ENCODE measurements around the gene SDF4.

Gene SDF4

DNA sequence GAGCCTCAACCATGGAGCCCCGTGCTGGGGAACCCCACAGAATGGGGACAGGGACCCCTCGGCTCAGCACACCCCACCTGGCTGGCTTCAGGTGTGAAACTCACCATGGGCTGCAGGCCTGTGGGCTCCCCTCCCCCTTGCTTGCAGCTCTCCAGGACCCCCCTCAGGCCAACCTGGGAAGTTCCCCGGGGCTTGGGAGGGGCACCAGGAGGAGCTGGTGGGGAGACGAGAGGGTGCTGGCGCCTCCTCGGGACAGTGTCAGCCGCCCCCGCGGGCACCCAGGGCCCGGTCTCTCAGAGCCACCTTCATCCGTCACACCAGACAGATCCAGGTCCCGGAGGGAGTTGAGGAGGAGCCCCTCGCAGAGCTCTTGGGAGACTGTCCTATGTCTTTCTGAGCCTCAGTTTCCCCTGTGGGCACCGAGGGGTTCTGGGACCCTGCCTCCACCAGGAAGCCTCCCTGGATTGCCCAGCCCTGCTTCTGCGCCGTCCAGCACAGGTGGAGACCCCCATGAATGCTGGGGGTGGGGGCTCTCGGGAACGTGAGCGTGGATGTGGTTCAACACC is 24.8 kb downstream of the SDF4 start:
- H3K4me3 ChIP-seq (ENCODE audit: low read depth, low read length) = no peak overlapping the region
- H3K14ac ChIP-seq (ENCODE audit: low read length) = no peak overlapping the region
- no peak overlapping the region for H2BK12ac ChIP-seq (ENCODE audit: low read length)
- no peak overlapping the region for H4K91ac ChIP-seq (ENCODE audit: low read depth, low read length)
- H4K8ac ChIP-seq (ENCODE audit: low read depth, low read length) = no peak overlapping the region
- no peak for DNase-seq
- H4K12ac ChIP-seq (ENCODE audit: low read depth, low read length) = no peak overlapping the region
- H3K4ac ChIP-seq (ENCODE audit: low read depth, low read length) = no peak overlapping the region
- H3K4me2 ChIP-seq (ENCODE audit: low read length) = no peak overlapping the region
- no peak overlapping the region for H2BK120ac ChIP-seq (ENCODE audit: insufficient read depth, low read length, poor library complexity)
- no peaks in the 10 kb centered on the region for H3K79me2 ChIP-seq (ENCODE audit: control insufficient read depth, insufficient read depth, low read length, poor library complexity)
- no peak overlapping the region for H2AFZ ChIP-seq (ENCODE audit: insufficient read depth, low read length, poor library complexity)
- H3K18ac ChIP-seq (ENCODE audit: low read length) = no peak overlapping the region
- no peak overlapping the region for H3K27ac ChIP-seq (ENCODE audit: low read depth, low read length)
- H3K4me1 ChIP-seq (ENCODE audit: control insufficient read depth in 1 of 2, insufficient read depth in 2 of 2, low read length in 2 of 2) = no peaks in the 10 kb centered on the region
- H3K9me3 ChIP-seq (ENCODE audit: insufficient read depth, low read depth, low read length) = peaks cover 1% of the 10 kb centered on the region
- no peak overlapping the region for H3K23ac ChIP-seq (ENCODE audit: low read length)
- H2BK5ac ChIP-seq (ENCODE audit: low read depth, low read length, poor library complexity) = no peak overlapping the region
- peaks cover 11% of the 10 kb centered on the region for H3K27me3 ChIP-seq (ENCODE audit: insufficient read depth, low read length)
- H3K9ac ChIP-seq (ENCODE audit: low read length) = no peak overlapping the region
- H3K79me1 ChIP-seq (ENCODE audit: low read length) = no peaks in the 10 kb centered on the region
- no CpG with 5 or more reads among the region's 19 CpGs for WGBS (ENCODE audit: extremely low coverage, insufficient coverage, insufficient read length)
- no peaks in the 10 kb centered on the region for H3K36me3 ChIP-seq (ENCODE audit: control insufficient read depth in 1 of 2, insufficient read depth in 2 of 2, low read length in 2 of 2)
- H2AK5ac ChIP-seq (ENCODE audit: low read length) = no peak overlapping the region

DNA sequence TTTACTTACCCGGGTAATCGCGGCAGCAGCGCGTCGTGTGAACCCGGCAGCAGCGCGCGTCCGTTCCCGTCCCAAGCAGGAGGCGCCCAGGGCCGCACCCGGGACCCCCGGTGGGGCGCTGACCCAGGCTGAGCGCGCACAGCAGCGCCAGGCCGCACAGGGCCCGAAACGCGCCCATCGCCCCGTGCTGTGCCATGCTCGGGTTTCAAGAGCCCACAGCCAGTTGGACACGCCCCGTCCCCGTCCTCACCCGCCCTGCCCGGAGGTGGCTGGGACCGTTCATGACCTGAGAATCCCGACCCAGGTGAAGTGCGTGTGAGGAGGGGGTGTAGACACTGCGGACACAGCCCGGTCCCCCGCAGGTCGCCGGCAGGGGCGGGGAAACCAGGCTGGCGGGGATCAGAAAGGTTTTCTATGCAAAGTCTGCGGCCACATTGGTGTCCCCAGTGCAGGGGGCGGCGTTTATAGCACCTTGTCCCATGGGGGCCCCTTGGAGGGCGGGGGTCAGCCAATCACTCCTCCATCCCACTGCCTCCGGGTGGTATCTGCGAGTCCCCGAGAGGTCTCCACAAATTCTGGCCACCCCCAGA is 25.3 kb downstream of the SDF4 start, which contains the start of gene TNFRSF18:
Gene TNFRSF18 (minus strand): TSS at position 217 of the 590 bp plus-strand sequence. CDS start 21 bp downstream, at position 196.
- Histone ChIP-seq H2BK120ac (ENCODE audit: insufficient read depth, low read length, poor library complexity) (no peak within 1 kb of the TSS), H3K18ac (ENCODE audit: low read length) (no peak within 1 kb of the TSS), H3K14ac (ENCODE audit: low read length) (no peak within 1 kb of the TSS), H4K8ac (ENCODE audit: low read depth, low read length) (no peak within 1 kb of the TSS), H2AFZ (ENCODE audit: insufficient read depth, low read length, poor library complexity) (no peak within 1 kb of the TSS), H3K4me2 (ENCODE audit: low read length) (no peak within 1 kb of the TSS), H4K91ac (ENCODE audit: low read depth, low read length) (no peak within 1 kb of the TSS), H3K9ac (ENCODE audit: low read length) (no peak within 1 kb of the TSS), H3K4me3 (ENCODE audit: low read depth, low read length) (no peak within 1 kb of the TSS), H3K27me3 (ENCODE audit: insufficient read depth, low read length) (peaks cover 12% of the 10 kb centered on the region), H3K27ac (ENCODE audit: low read depth, low read length) (no peak within 1 kb of the TSS), H2AK5ac (ENCODE audit: low read length) (no peak within 1 kb of the TSS), H2BK12ac (ENCODE audit: low read length) (no peak within 1 kb of the TSS), H4K12ac (ENCODE audit: low read depth, low read length) (no peak within 1 kb of the TSS), H3K9me3 (ENCODE audit: insufficient read depth, low read depth, low read length) (no peaks in the 10 kb centered on the region), H2BK5ac (ENCODE audit: low read depth, low read length, poor library complexity) (no peak within 1 kb of the TSS), H3K23ac (ENCODE audit: low read length) (no peak within 1 kb of the TSS), H3K4me1 (ENCODE audit: control insufficient read depth in 1 of 2, insufficient read depth in 2 of 2, low read length in 2 of 2) (peaks cover 0 to under 1% of the 10 kb centered on the region in 2 experiments), H3K36me3 (ENCODE audit: control insufficient read depth in 1 of 2, insufficient read depth in 2 of 2, low read length in 2 of 2) (no peaks in the 10 kb centered on the region), H3K79me2 (ENCODE audit: control insufficient read depth, insufficient read depth, low read length, poor library complexity) (no peaks in the 10 kb centered on the region), H3K4ac (ENCODE audit: low read depth, low read length) (no peak within 1 kb of the TSS), H3K79me1 (ENCODE audit: low read length) (no peaks in the 10 kb centered on the region)
- WGBS (ENCODE audit: extremely low coverage, insufficient coverage, insufficient read length) = no CpG with 5 or more reads among the region's 49 CpGs
- DNase-seq = peak in 1 of 2 donors; percentile 33

DNA sequence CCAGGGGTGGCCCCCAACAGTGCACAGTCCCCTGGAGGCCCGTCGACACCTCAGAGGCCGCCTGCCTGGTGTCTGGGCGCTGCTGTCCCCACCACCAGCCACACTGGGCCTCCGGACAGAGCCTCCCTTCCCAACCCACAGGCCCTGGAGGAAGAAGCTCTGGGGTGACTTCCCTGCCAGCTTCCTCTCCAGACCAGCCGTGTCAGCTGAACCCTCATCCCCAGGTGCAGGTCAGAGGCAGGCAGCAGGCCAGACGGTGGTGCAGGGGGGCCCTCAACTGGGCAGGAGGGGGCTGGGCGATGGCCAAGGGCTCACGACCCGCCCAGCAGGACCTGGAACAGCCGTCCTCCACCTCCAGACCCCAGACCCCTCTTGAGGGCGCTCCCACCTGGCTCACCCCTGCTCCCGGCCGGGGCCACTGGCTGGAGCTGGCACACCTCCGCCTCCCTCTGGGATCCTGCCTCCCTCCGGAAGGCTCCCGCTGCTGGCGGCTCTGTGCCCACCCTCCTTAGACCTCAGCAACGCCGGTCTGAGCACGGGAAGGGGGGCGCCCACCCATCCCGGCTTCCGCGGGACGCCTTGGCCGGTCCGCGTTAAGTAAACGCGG is 25.9 kb downstream of the SDF4 start:
- no peaks in the 10 kb centered on the region for H3K9me3 ChIP-seq (ENCODE audit: insufficient read depth, low read depth, low read length)
- H3K36me3 ChIP-seq (ENCODE audit: control insufficient read depth in 1 of 2, insufficient read depth in 2 of 2, low read length in 2 of 2) = no peaks in the 10 kb centered on the region
- no peak overlapping the region for H4K12ac ChIP-seq (ENCODE audit: low read depth, low read length)
- H3K79me2 ChIP-seq (ENCODE audit: control insufficient read depth, insufficient read depth, low read length, poor library complexity) = no peaks in the 10 kb centered on the region
- H3K4me3 ChIP-seq (ENCODE audit: low read depth, low read length) = no peak overlapping the region
- H3K79me1 ChIP-seq (ENCODE audit: low read length) = peaks cover 1% of the 10 kb centered on the region
- H2AK5ac ChIP-seq (ENCODE audit: low read length) = no peak overlapping the region
- no peak overlapping the region for H3K27ac ChIP-seq (ENCODE audit: low read depth, low read length)
- no peak overlapping the region for H2AFZ ChIP-seq (ENCODE audit: insufficient read depth, low read length, poor library complexity)
- no CpG with 5 or more reads among the region's 31 CpGs for WGBS (ENCODE audit: extremely low coverage, insufficient coverage, insufficient read length)
- H3K23ac ChIP-seq (ENCODE audit: low read length) = no peak overlapping the region
- no peak overlapping the region for H3K4me2 ChIP-seq (ENCODE audit: low read length)
- no peak overlapping the region for H4K91ac ChIP-seq (ENCODE audit: low read depth, low read length)
- H3K27me3 ChIP-seq (ENCODE audit: insufficient read depth, low read length) = peaks cover 18% of the 10 kb centered on the region
- no peak overlapping the region for H2BK5ac ChIP-seq (ENCODE audit: low read depth, low read length, poor library complexity)
- peaks cover 0 to 3% of the 10 kb centered on the region in 2 experiments for H3K4me1 ChIP-seq (ENCODE audit: control insufficient read depth in 1 of 2, insufficient read depth in 2 of 2, low read length in 2 of 2)
- no peak overlapping the region for H2BK120ac ChIP-seq (ENCODE audit: insufficient read depth, low read length, poor library complexity)
- H3K14ac ChIP-seq (ENCODE audit: low read length) = no peak overlapping the region
- no peak overlapping the region for H4K8ac ChIP-seq (ENCODE audit: low read depth, low read length)
- DNase-seq = no peak
- no peak overlapping the region for H3K4ac ChIP-seq (ENCODE audit: low read depth, low read length)
- no peak overlapping the region for H3K9ac ChIP-seq (ENCODE audit: low read length)
- no peak overlapping the region for H2BK12ac ChIP-seq (ENCODE audit: low read length)
- H3K18ac ChIP-seq (ENCODE audit: low read length) = no peak overlapping the region

DNA sequence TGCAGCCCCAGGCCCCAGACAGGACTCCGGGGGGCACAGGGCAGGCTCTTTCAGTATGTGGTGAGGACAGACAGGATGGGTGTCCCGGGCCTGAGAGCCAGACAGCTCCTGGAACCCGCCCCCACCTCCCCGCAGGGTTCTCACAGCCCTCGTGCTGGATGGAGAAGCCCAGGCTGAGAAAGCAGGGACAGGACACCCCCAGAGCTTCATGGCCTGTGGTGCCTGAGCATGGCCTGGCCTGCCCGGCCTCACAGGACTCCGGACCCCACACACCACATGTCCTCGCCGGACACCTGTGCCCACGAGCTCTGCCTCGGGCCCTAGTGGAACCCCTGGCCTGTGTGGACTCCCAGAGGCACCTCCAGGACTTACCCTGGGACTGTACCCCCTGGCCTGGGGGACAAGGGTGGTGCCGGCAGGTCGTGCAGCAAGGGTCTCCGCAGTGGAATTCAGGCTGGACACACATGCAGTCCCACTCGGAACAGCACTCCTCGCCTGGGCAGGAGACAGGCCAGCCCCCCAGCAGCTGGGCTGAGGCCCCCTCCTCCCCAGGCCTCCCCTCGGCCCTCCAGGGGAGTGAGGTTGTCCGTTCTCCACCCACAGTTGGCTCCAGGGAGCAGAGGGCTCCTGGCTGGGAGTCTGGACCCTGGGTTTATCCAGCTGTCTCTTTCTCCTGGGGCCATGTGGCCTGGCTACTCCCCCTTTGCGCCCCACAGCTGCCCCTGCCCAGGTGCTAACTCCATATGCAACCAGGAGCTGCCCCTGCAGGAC is 26.6 kb downstream of the SDF4 start:
- H3K9me3 ChIP-seq (ENCODE audit: insufficient read depth, low read depth, low read length) = peaks cover 2% of the 10 kb centered on the region
- no peak overlapping the region for H3K18ac ChIP-seq (ENCODE audit: low read length)
- no peak overlapping the region for H2BK5ac ChIP-seq (ENCODE audit: low read depth, low read length, poor library complexity)
- H2BK12ac ChIP-seq (ENCODE audit: low read length) = no peak overlapping the region
- no peak overlapping the region for H3K23ac ChIP-seq (ENCODE audit: low read length)
- H3K27me3 ChIP-seq (ENCODE audit: insufficient read depth, low read length) = peaks cover 24% of the 10 kb centered on the region
- H3K79me2 ChIP-seq (ENCODE audit: control insufficient read depth, insufficient read depth, low read length, poor library complexity) = no peaks in the 10 kb centered on the region
- H2BK120ac ChIP-seq (ENCODE audit: insufficient read depth, low read length, poor library complexity) = no peak overlapping the region
- H2AFZ ChIP-seq (ENCODE audit: insufficient read depth, low read length, poor library complexity) = no peak overlapping the region
- H3K4ac ChIP-seq (ENCODE audit: low read depth, low read length) = no peak overlapping the region
- no peak overlapping the region for H3K27ac ChIP-seq (ENCODE audit: low read depth, low read length)
- no peak overlapping the region for H3K4me2 ChIP-seq (ENCODE audit: low read length)
- DNase-seq = no peak
- peaks cover 0 to 3% of the 10 kb centered on the region in 2 experiments for H3K4me1 ChIP-seq (ENCODE audit: control insufficient read depth in 1 of 2, insufficient read depth in 2 of 2, low read length in 2 of 2)
- H3K79me1 ChIP-seq (ENCODE audit: low read length) = peaks cover 1% of the 10 kb centered on the region
- H3K36me3 ChIP-seq (ENCODE audit: control insufficient read depth in 1 of 2, insufficient read depth in 2 of 2, low read length in 2 of 2) = no peaks in the 10 kb centered on the region
- H3K4me3 ChIP-seq (ENCODE audit: low read depth, low read length) = no peak overlapping the region
- H3K14ac ChIP-seq (ENCODE audit: low read length) = no peak overlapping the region
- H2AK5ac ChIP-seq (ENCODE audit: low read length) = no peak overlapping the region
- H3K9ac ChIP-seq (ENCODE audit: low read length) = no peak overlapping the region
- no CpG with 5 or more reads among the region's 19 CpGs for WGBS (ENCODE audit: extremely low coverage, insufficient coverage, insufficient read length)
- H4K91ac ChIP-seq (ENCODE audit: low read depth, low read length) = no peak overlapping the region
- no peak overlapping the region for H4K12ac ChIP-seq (ENCODE audit: low read depth, low read length)
- H4K8ac ChIP-seq (ENCODE audit: low read depth, low read length) = no peak overlapping the region

Measured in trophoblast cell (in vitro differentiated cells and primary cell).